A673 (cell line): ENCODE results near the gene CHRNB4. TPM values are rescaled to one million over a fixed set of nuclear protein-coding genes. Genes with fewer than 3 reads are reported as not detected.

Source experiments
- BruUV-seq: library from RNA; stranded (reverse); fragments of 400-500 nt; replicated peaks from 2 replicates; lab custom pipeline; 2021; lab: Mats Ljungman, UMichigan
- CTCF ChIA-PET: fragments of 300-600 bp; sonication (Branson Sonifier 250); formaldehyde crosslinking; loops from one replicate; lab custom pipeline; 2022; ENCODE audit warnings: antibody characterized with exemption; lab: Charles Lee
- POLR2A ChIA-PET: fragments of 300-600 bp; sonication (Branson Sonifier 250); formaldehyde crosslinking; loops from one replicate; lab custom pipeline; 2022; ENCODE audit warnings: antibody characterized with exemption; ENCODE audit not compliant: low non-redundant PET; lab: Charles Lee
- DNase-seq: peaks from one replicate; pipeline ENCODE4 v3.0.0-alpha.2; 2015; ENCODE audit warnings: low spot score
- H3K27ac ChIP-seq: fragments of 200-600 bp; sonication (generic); 2 replicates; pipeline ENCODE4 v1.5.1; 2016; ENCODE audit warnings: mixed run types, low read depth, mild to moderate bottlenecking, mixed read lengths, antibody characterized with exemption, low read length; ENCODE audit not compliant: poor library complexity, severe bottlenecking
- H3K27me3 ChIP-seq: fragments of 200-600 bp; sonication (generic); replicated peaks from 2 replicates; pipeline ENCODE4 v1.6.1; 2017; ENCODE audit warnings: mixed run types, low read depth, mild to moderate bottlenecking, mixed read lengths, antibody characterized with exemption, low read length; ENCODE audit not compliant: insufficient read depth, poor library complexity
- H3K36me3 ChIP-seq: fragments of 200-600 bp; sonication (generic); 2 replicates; pipeline ENCODE4 v1.6.1; 2016; ENCODE audit warnings: mixed run types, mild to moderate bottlenecking, mixed read lengths, antibody characterized with exemption, low read length; ENCODE audit not compliant: insufficient read depth, poor library complexity, severe bottlenecking
- H3K4me1 ChIP-seq: fragments of 200-600 bp; sonication (generic); 2 replicates; pipeline ENCODE4 v1.6.1; 2017; ENCODE audit warnings: mixed run types, mild to moderate bottlenecking, mixed read lengths, antibody characterized with exemption, low read length; ENCODE audit not compliant: insufficient read depth, poor library complexity, severe bottlenecking
- H3K4me3 ChIP-seq: fragments of 200-600 bp; sonication (generic); 2 replicates; pipeline ENCODE4 v1.5.1; 2016; ENCODE audit warnings: low read depth, mixed run types, mild to moderate bottlenecking, mixed read lengths, low read length; ENCODE audit not compliant: poor library complexity, severe bottlenecking
- H3K9me3 ChIP-seq: fragments of 200-600 bp; sonication (generic); 2 replicates; pipeline ENCODE4 v1.6.1; 2016; ENCODE audit warnings: mixed run types, low read depth, mild to moderate bottlenecking, mixed read lengths, antibody characterized with exemption, low read length; ENCODE audit not compliant: poor library complexity, severe bottlenecking
- CTCF ChIP-seq: fragments of 300-800, 200-600 bp; sonication (generic); conservative IDR thresholded peaks from 2 replicates; pipeline ENCODE4 v1.5.1; 2017; ENCODE audit warnings: low read depth, mild to moderate bottlenecking, antibody characterized with exemption, low read length, moderate library complexity, mixed read lengths
- EZH2 ChIP-seq: fragments of 200-600 bp; sonication (generic); IDR thresholded peaks from 2 replicates; pipeline ENCODE4 v1.6.1; 2017; ENCODE audit warnings: borderline replicate concordance, low read depth, mild to moderate bottlenecking, mixed read lengths, antibody characterized with exemption, low read length; ENCODE audit not compliant: poor library complexity, severe bottlenecking
- intact Hi-C: fragments of 100-400 bp; cut with micrococcal nuclease; formaldehyde crosslinking; loops from one replicate; pipeline ENCODE4 v1.10.0; 2022; ENCODE audit not compliant: unreplicated experiment
- total RNA-seq: library from RNA; stranded (reverse); gene quantifications from 2 replicates; pipeline ENCODE4 v1.2.3, GENCODE V29; 2021

The CHRNB4 gene
- total RNA-seq, 1 experiment from 2014 or later = not detected

- DNase-seq = no peak
- Histone ChIP-seq H3K27me3 (no peaks in the 10 kb centered on the region), H3K36me3 (no peaks in the 10 kb centered on the region), H3K9me3 (no peaks in the 10 kb centered on the region), H3K27ac (no peak overlapping the region), H3K4me3 (no peak overlapping the region), H3K4me1 (no peaks in the 10 kb centered on the region)
- intact Hi-C loops = no loop called here
- TF ChIP-seq EZH2 (no peak), CTCF (no peak)
- POLR2A ChIA-PET = interaction anchor here (0.5 kb wide), 1 partner anchor 35 kb away, joined by 8 read pairs; no protein-coding TSS in a partner anchor
- CTCF ChIA-PET = interaction anchor here (1.2 kb wide), 1 partner anchor 333 kb away, joined by 3 read pairs; no protein-coding TSS in a partner anchor
- no TSS peak for BruUV-seq
Measured at GRCh38 chr15:78598348-78598747, 42.7 kb downstream of the CHRNB4 start.

GRCh38 chr15:78597583-78597982 is 43.4 kb downstream of the CHRNB4 start:
- Histone ChIP-seq H3K36me3 (no peaks in the 10 kb centered on the region), H3K27me3 (no peaks in the 10 kb centered on the region), H3K4me1 (no peaks in the 10 kb centered on the region), H3K9me3 (no peaks in the 10 kb centered on the region), H3K27ac (no peak overlapping the region), H3K4me3 (no peak overlapping the region)
- ChIA-PET CTCF (interaction anchor here (1.2 kb wide), 1 partner anchor 332 kb away, joined by 3 read pairs; no protein-coding TSS in a partner anchor), POLR2A (no interaction called here)
- no peak for DNase-seq
- intact Hi-C loops = no loop called here
- TF ChIP-seq CTCF (no peak), EZH2 (no peak)
- no TSS peak for BruUV-seq

- TF ChIP-seq CTCF = no peak
- no peak for TF ChIP-seq EZH2
- BruUV-seq = no TSS peak
- ChIA-PET POLR2A (no interaction called here), CTCF (interaction anchor here (0.6 kb wide), 1 partner anchor 9 kb away, joined by 6 read pairs; no protein-coding TSS in a partner anchor)
- Histone ChIP-seq H3K4me1 (peaks cover 9% of the 10 kb centered on the region), H3K27ac (no peak overlapping the region), H3K4me3 (no peak overlapping the region), H3K9me3 (no peaks in the 10 kb centered on the region), H3K27me3 (no peaks in the 10 kb centered on the region), H3K36me3 (no peaks in the 10 kb centered on the region)
- intact Hi-C loops = no loop called here
- DNase-seq = no peak
Measured at GRCh38 chr15:78574944-78575343, 66.1 kb downstream of the CHRNB4 start.

Other genes starting within 250 kb of the CHRNB4 start
- 85.9 and 86.4 TPM in 2 replicates for gene IREB2, start 203.0 kb downstream of the CHRNB4 start, total RNA-seq
- 0.37 TPM in 1 of 2 replicates, not detected in the other for gene HYKK, start 133.6 kb downstream of the CHRNB4 start, total RNA-seq
- 411 and 444 TPM in 2 replicates for gene PSMA4, start 100.8 kb downstream of the CHRNB4 start, total RNA-seq
- gene CHRNA5, start 75.7 kb downstream of the CHRNB4 start, total RNA-seq = 18.9 and 19.1 TPM in 2 replicates
- gene CHRNA3, start 20.2 kb downstream of the CHRNB4 start, total RNA-seq = not detected in 2 replicates
- gene ADAMTS7, start 170.3 kb upstream of the CHRNB4 start, total RNA-seq = 0.41 and 0.83 TPM in 2 replicates
- gene MORF4L1, start 231.7 kb upstream of the CHRNB4 start, total RNA-seq = 428 and 451 TPM in 2 replicates